ENCODE data around the gene AMTN. TPM values are rescaled to one million over a fixed set of nuclear protein-coding genes. Genes with fewer than 3 reads are reported as not detected.

Gene AMTN
- total and polyA plus RNA-seq, 8 donors, result 0.35 to 3.3 (median 0.52) TPM; not detected in 5

DNA sequence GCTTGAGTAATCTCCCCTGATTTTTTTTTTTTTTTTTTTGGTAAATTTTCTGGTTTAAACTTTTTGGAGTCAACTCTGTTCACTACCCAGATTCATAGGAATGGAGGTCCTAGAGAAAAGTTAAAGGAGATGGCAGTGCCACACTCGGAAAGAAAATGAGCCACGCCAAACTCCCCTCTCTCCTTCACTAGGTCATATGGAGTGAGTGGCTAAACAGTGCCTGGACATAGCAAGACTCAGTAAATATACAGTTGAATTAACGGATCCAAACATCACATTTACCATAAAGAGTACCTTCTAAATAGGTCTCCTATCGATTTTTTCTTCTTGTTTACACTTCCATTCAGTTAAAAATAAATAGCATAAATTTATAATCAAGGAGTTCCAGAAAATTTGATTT is 13.6 kb upstream of the AMTN start:
- DNase-seq (no peak), ATAC-seq (no peak)
- TF ChIP-seq, protein P1, sequence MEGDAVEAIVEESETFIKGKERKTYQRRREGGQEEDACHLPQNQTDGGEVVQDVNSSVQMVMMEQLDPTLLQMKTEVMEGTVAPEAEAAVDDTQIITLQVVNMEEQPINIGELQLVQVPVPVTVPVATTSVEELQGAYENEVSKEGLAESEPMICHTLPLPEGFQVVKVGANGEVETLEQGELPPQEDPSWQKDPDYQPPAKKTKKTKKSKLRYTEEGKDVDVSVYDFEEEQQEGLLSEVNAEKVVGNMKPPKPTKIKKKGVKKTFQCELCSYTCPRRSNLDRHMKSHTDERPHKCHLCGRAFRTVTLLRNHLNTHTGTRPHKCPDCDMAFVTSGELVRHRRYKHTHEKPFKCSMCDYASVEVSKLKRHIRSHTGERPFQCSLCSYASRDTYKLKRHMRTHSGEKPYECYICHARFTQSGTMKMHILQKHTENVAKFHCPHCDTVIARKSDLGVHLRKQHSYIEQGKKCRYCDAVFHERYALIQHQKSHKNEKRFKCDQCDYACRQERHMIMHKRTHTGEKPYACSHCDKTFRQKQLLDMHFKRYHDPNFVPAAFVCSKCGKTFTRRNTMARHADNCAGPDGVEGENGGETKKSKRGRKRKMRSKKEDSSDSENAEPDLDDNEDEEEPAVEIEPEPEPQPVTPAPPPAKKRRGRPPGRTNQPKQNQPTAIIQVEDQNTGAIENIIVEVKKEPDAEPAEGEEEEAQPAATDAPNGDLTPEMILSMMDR (IDR thresholded peaks at IDR 0.05), result no peak
- Histone ChIP-seq H3K9me3 (no peaks in the 10 kb centered on the region), H3K36me3 (no peaks in the 10 kb centered on the region), H3K27me3 (no peaks in the 10 kb centered on the region), H3K27ac (no peak overlapping the region), H3K4me3 (no peak overlapping the region), H3K4me1 (no peaks in the 10 kb centered on the region)
- intact Hi-C loops (cut with DNase I), result loop anchor here in 1 of 2 donors (10.0 kb wide), 1 partner anchor 610 kb away; no protein-coding TSS in a partner anchor

DNA sequence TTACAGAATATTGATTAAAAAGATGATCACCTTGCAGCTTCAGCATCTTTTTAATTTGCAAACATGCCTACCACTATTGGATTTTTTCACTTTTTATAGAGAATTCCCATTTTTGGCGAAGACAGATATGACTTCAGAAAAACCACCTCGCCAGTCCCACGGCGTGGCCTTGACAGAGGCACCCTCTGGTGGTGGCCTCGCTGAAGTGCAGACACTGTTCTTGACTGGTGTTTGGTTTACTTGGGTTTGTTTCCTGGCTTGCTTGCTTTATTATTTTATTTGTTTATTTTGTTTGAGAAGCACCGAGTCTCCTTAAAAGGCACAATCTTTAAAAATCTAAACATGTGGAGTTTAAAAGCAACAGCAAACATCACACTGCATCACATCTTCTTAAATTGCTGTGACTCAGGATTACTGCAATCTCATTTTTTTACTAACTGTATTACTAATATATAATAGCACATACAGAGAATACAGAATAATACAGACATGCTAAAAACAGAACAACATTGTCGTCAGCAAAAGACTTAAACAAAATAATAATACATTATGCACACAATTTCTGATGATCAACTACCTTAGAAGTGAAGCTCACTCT is 13.1 kb upstream of the AMTN start:
- H3K27ac ChIP-seq, result no peak overlapping the region
- H3K27me3 ChIP-seq, result no peaks in the 10 kb centered on the region
- intact Hi-C loops (cut with DNase I), result loop anchor here in 1 of 2 donors (10.0 kb wide), 1 partner anchor 610 kb away; no protein-coding TSS in a partner anchor
- H3K9me3 ChIP-seq, result no peaks in the 10 kb centered on the region
- no peaks in the 10 kb centered on the region for H3K36me3 ChIP-seq
- ATAC-seq (peak; percentile 90), DNase-seq (peak; percentile 46 to 82 (median 59))
- no peak overlapping the region for H3K4me3 ChIP-seq
- no peaks in the 10 kb centered on the region for H3K4me1 ChIP-seq
- TF ChIP-seq, protein P1 (IDR thresholded peaks at IDR 0.05), result peak; percentile 82 to 85

DNA sequence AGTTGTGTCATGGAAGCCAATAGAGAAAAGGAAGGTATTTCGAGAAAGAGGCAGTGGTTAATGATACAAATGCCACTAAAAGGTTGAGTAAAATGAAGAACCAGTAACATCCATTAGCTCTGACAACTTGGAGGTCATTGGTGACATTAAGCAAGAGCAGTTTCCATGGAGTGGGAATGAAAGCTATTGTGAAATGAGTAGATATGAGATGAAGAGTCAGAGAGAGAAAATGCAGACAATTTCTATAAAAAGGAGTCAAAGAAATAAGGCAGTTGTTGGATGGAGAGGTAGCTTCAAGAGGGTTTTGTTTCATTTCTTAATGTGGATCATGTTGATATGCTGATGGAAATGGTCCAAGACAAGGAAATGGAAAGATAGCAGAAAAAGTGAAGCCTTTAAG is 9.6 kb upstream of the AMTN start:
- no peak overlapping the region for H3K27ac ChIP-seq
- H3K4me3 ChIP-seq, result no peak overlapping the region
- ATAC-seq (no peak), DNase-seq (peak in 1 of 4 donors; percentile 13)
- H3K4me1 ChIP-seq, result no peaks in the 10 kb centered on the region
- no peaks in the 10 kb centered on the region for H3K9me3 ChIP-seq
- TF ChIP-seq, protein P1 (IDR thresholded peaks at IDR 0.05), result no peak
- no peaks in the 10 kb centered on the region for H3K27me3 ChIP-seq
- intact Hi-C loops (cut with DNase I), result loop anchor here in 1 of 2 donors (10.0 kb wide), 1 partner anchor 614 kb away; no protein-coding TSS in a partner anchor
- no peaks in the 10 kb centered on the region for H3K36me3 ChIP-seq

DNA sequence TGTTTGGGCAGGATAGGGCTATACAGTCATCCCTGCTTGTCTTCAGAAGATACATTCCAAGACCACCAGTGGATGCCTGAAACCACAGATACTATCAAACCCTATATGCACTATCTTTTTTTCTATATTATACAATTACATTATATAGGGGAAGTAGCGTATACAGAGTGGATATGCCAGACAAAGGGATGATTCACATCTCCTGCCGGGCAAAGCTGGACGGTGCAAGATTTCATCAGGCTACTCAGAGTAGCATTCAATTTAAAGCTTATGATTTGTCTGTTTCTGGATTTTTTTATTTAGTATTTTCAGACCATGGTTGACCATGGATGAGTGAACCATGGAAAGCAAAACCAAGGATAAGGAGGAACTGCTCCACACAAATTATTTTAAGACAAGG is 7.0 kb upstream of the AMTN start:
- no peaks in the 10 kb centered on the region for H3K9me3 ChIP-seq
- intact Hi-C loops (cut with DNase I), result no loop called here
- no peaks in the 10 kb centered on the region for H3K4me1 ChIP-seq
- no peak overlapping the region for H3K4me3 ChIP-seq
- H3K27ac ChIP-seq, result no peak overlapping the region
- TF ChIP-seq, protein P1 (IDR thresholded peaks at IDR 0.05), result no peak
- no peaks in the 10 kb centered on the region for H3K27me3 ChIP-seq
- ATAC-seq, result no peak
- no peaks in the 10 kb centered on the region for H3K36me3 ChIP-seq
- DNase-seq, result no peak

DNA sequence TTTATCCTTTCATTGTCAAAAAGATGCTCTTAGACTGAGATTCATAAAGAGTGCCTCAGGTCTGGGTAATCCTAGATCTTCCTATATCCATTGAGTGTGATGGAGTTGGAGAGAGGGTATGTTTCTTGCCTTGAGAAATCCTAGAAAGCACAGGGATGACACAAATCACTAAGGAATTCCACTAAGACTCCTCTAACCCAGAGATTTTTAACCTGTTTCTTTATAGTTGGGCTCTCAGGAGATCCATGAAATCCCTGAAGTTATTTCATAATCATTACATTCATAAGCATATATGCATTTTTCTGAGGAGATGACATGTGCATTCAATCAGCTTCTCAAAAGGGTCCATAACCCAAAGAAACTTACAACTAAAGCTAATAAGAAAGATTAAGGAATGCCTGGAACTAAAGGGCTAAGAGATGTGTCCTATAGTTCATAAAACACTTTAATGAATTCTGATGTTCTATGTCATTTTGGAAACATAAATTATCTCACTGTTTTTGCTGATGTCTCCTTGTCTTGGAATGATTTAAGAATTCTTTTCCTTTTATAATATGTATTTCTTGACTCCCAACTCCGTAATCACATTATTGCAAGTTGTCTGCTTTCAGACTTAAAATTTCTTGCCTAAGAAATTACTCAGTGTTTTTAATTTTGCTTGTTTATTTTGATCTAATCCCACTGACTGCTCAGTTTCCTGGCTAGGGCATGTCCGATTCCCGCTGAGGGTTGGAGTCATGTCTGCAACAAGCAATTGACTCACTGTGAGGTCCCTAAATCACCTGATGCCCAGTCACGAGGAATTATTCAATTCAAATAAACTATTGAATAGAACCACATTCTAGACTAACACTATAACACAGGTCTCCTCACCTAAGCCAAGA is 2.8 kb upstream of the AMTN start:
- H3K36me3 ChIP-seq, result no peaks in the 10 kb centered on the region
- TF ChIP-seq, protein P1 (IDR thresholded peaks at IDR 0.05), result no peak
- no peaks in the 10 kb centered on the region for H3K4me1 ChIP-seq
- no peak overlapping the region for H3K27ac ChIP-seq
- no peaks in the 10 kb centered on the region for H3K27me3 ChIP-seq
- DNase-seq (no peak), ATAC-seq (no peak)
- intact Hi-C loops (cut with DNase I), result no loop called here
- H3K9me3 ChIP-seq, result no peaks in the 10 kb centered on the region
- H3K4me3 ChIP-seq, result no peak overlapping the region
